Midbrain (tissue), 1 donor: Measurements from ENCODE around the gene SRSF1.

Source experiments
- DNase-seq: peaks from one replicate; lab custom pipeline; 2025; lab: John Stamatoyannopoulos, UW

SRSF1 gene

GRCh38 chr17:58019039-58019438 lies 12.0 kb upstream of the SRSF1 start:
- no peak for DNase-seq

- no peak for DNase-seq
These were observed 3.2 kb upstream of the SRSF1 start for GRCh38 chr17:58010067-58010799.

GRCh38 chr17:58007781-58008706 lies 998 bp upstream of the SRSF1 start:
- no peak for DNase-seq

DNA sequence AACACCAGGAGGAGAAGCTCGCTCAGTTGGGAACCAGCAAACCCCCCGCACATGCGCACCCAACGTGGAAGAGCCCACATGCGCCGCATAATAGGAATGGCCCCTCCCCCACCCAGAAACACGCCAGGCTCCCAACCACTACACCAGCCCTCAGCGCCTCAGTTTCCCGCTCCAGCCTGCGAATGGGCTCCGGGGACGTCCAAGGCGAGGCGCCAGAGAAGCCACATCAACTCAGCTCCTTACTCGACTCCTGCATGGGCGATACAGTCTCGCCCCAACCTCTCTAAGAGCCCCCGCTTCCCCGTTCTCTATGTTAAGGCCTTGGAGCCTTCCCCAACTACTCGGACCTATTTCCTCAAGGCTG lies 504 bp downstream of the SRSF1 start:
- DNase-seq: peak; percentile 67

DNA sequence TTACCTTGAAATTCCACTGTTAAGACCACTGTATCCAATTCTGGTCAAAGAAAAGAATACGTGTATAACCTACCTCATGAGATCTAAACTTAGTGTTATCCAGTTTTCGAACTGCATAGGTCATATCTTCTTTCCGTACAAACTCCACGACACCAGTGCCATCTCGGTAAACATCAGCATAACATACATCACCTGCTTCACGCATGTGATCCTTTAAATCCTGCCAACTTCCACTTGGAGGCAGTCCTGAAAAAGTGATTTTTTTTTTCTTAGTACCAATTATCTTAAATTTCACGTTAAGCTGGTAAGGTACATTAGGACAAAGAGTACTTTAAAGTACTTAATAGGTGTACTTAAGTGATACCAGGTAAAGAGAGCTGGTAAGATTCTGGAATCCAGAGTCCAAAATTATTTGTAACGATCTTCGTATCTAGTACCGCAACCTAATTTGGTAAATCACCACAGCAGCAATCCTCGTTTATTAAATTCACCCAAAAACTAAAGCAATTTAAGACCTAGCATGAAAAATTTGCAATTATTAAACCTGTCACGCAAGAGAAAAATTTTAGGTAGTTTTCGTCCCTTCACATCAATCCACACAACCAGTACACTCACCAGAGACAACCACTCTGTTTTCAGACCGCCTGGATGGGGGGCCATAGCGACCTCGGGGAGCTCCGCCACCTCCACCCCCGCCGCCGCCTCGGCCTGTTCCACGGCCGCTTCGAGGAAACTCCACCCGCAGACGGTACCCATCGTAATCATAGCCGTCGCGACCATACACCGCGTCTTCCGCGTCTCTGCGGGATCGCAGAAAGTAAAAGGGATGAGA lies 1.1 kb downstream of the SRSF1 start:
- no peak for DNase-seq

- DNase-seq: no peak
These were observed 1.9 kb downstream of the SRSF1 start for GRCh38 chr17:58005031-58005727.

GRCh38 chr17:58004060-58004459 lies 3.0 kb downstream of the SRSF1 start:
- no peak for DNase-seq

GRCh38 chr17:58002973-58003372 lies 4.1 kb downstream of the SRSF1 start:
- no peak for DNase-seq

DNA sequence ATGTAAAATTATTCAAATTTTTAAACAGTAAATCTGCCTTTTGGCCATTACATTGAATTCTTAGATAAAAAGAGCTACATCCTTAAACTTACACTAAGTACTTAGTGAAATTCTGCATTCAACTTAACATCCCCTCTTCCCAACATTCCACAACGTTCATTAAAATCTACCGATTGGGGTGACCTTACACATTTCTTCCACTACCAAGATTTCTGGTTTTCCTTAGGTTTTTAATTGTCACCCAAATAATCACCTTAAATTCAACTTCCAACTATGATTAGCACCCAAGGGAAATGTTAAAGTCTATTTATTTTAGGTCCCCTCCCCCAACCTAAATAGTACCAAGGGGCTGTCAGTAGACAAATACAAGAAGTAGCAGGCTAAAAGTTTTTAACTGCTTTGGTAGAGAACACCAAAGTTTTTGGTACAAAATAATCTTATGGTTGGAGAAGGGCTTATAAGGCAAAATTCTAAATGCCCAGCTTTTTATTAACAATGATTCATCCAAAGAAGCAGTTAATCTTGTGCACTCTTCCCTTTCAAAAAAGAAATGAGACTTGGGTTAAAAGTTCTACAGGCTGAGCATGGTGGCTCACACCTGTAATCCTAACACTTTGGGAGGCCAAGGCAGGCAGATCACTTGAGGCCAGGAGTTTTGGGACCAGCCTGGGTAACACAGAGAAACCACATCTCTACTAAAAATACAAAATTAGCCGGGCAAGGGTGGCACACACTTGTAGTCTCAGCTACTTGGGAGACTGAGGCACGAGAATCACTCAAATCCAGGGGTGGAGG lies 4.7 kb downstream of the SRSF1 start:
- no peak for DNase-seq

GRCh38 chr17:58001461-58002124 lies 5.5 kb downstream of the SRSF1 start:
- DNase-seq: no peak

- peak; percentile 73 for DNase-seq
These were observed 7.5 kb downstream of the SRSF1 start for GRCh38 chr17:57999496-58000017.

GRCh38 chr17:57999010-57999495 lies 8.0 kb downstream of the SRSF1 start:
- DNase-seq: no peak

GRCh38 chr17:57997085-57997809 lies 9.8 kb downstream of the SRSF1 start:
- no peak for DNase-seq

- DNase-seq: peak; percentile 72
These were observed 11.7 kb downstream of the SRSF1 start for GRCh38 chr17:57995076-57995956.

DNA sequence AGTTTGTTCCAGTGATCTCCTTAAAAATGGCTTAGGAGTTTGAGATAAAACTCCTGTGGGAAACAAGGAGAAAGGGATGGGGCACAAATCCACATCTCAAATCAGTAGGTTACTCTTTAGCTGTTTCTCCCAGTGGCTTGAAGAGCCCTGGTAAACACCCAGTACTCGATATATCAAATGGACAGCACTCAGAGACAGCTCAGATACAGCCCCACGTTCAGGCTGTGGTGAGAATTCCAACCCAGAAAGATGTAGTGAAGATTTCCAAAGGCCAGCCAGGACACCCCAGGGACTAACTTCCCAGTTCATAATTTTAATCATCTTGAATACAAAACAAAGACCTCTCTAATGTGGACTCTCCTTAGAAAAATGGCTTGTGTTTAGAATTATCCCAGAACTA lies 12.6 kb downstream of the SRSF1 start:
- no peak for DNase-seq

GRCh38 chr17:57993471-57994365 lies 13.3 kb downstream of the SRSF1 start:
- no peak for DNase-seq

- no peak for DNase-seq
These were observed 15.5 kb downstream of the SRSF1 start for GRCh38 chr17:57991537-57991936.
